ENCODE data around the gene FLT4.

DNA sequence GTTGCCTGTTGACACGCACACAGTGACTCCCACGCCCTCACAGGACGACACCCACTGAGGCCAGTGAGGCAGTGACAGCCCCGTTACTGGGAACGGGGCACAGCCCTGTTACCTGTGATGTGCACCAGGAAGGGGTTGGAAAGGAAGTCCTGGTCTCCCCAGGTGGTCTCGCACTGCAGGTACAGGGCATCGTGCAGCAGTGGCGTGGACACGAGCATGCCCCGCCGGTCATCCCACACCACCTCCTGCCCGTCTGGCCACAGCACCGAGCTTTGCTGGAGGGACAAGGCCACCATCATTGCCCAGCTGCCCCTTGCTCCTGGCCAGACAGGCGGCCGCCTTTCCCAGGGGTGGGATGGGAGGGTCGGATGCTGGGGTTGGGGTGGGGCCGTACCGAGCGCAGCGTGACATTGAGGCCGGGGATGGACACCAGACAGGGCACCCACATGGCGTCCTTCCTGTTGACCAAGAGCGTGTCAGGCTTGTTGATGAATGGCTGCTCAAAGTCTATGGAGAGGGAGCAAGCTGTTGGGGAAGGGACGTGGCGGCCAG is 19.5 kb downstream of the FLT4 start:
- TF ChIP-seq EZH2 (IDR thresholded peaks at IDR 0.05; ENCODE audit: borderline replicate concordance, insufficient read depth, low read length, poor library complexity, severe bottlenecking) (no peak), EP300 (conservative IDR thresholded peaks at IDR 0.05; ENCODE audit: poor library complexity, severe bottlenecking) (no peak), TAF1 (IDR thresholded peaks at IDR 0.05; ENCODE audit: low read depth) (no peak), REST (IDR thresholded peaks at IDR 0.05; ENCODE audit: borderline replicate concordance) (no peak), POLR2AphosphoS5 (IDR thresholded peaks at IDR 0.05) (no peak), RAD21 (conservative IDR thresholded peaks at IDR 0.05) (no peak), SMC3 (conservative IDR thresholded peaks at IDR 0.05; ENCODE audit: poor library complexity) (no peak)
- TF ChIP-seq, protein P1, sequence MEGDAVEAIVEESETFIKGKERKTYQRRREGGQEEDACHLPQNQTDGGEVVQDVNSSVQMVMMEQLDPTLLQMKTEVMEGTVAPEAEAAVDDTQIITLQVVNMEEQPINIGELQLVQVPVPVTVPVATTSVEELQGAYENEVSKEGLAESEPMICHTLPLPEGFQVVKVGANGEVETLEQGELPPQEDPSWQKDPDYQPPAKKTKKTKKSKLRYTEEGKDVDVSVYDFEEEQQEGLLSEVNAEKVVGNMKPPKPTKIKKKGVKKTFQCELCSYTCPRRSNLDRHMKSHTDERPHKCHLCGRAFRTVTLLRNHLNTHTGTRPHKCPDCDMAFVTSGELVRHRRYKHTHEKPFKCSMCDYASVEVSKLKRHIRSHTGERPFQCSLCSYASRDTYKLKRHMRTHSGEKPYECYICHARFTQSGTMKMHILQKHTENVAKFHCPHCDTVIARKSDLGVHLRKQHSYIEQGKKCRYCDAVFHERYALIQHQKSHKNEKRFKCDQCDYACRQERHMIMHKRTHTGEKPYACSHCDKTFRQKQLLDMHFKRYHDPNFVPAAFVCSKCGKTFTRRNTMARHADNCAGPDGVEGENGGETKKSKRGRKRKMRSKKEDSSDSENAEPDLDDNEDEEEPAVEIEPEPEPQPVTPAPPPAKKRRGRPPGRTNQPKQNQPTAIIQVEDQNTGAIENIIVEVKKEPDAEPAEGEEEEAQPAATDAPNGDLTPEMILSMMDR (IDR thresholded peaks at IDR 0.05; ENCODE audit: poor library complexity, severe bottlenecking) = no peak
